HL-60/S4 treated with retinoic acid at 250 ng/mL for 4 days and 3 days (cell line): ENCODE data around the gene IPMK.
"Not testable (repeated sequence)": the region's sequence is repeated elsewhere in the genome, so short reads cannot be mapped to it uniquely, and the experiment has no call there.

ENCODE experiments used
- in situ Hi-C: fragments of 300-500 bp; cut with MboI; formaldehyde crosslinking; loops from 2 replicates; pipeline ENCODE4 v1.7.0; 2022; ENCODE audit warnings: low sequenced_read_pairs

IPMK gene

GRCh38 chr10:58229856-58230255 lies 37.8 kb downstream of the IPMK start:
- in situ Hi-C loops: not testable (repeated sequence)

GRCh38 chr10:58225654-58226053 lies 42.0 kb downstream of the IPMK start:
- in situ Hi-C loops: no loop called here

DNA sequence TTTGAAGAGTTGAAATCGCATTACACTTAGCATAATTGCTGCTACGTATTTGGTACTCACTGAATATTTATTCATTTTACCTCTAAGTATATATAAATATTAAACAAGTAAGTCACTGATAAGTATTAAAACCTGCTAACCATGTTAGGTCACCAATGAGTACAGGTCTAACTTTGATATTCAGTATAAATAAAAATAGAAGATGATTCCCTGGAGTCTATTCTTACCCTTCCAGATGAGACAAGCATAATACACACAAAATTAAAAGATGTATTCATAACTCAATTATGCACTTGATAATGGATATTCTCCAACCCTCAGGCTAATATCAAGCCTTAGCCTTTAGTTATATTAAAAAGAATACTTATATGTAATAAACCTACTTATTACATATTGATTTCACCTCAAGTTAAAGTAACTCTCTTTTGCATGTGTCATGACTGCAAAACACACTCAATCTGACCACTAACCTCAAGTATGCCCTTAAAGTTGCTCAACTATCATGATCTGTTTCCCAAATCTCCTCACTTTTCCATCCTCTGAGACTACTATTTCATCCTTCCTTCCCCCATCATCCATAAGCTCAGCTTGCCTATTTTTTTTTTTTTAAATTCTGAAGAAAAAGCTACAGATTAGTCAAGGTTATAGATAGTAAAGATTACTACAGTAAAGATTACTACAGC lies 46.8 kb downstream of the IPMK start:
- in situ Hi-C loops: no loop called here

- in situ Hi-C loops: no loop called here
These were observed 47.8 kb downstream of the IPMK start for GRCh38 chr10:58219875-58220274.

- in situ Hi-C loops: no loop called here
These were observed 50.1 kb downstream of the IPMK start for GRCh38 chr10:58217612-58218011.

DNA sequence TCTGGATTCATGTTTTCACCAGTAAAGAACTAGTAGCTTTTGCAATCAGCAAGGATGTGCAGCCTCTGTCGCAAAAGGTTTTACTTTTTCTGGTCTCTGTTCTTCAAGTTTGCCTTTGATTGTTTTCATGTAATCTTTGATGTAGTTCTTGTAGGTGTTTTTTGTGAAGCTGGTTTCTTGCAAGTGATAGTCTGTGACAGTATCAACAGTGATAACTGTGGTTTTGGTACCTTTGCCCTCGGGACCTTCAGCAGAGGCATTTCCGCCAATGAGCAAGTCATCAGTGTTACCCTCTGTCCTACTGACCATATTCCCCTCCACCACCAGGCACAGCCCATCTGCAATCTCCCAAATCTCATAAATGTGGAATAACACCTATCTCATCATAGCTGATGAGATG lies 55.1 kb downstream of the IPMK start:
- in situ Hi-C loops: no loop called here

DNA sequence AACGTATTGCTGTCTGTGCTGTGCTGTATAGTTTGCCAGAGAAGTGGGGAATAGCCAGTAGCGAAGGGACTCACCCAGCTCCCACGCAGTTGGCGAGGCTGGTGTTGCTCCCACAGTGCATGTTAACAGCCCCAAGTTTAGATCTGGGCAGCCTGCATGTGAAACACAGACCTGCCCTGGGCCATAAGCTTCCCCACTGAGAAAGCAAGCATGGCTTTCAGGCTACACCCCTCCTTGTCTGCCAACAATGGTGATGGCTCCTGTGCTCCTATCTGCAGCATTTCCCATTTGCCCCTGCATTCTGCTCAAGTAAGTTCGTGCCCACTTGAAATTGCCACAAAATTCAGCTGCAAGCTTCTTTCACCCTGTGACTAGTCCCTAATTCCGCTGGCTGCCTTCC lies 57.5 kb downstream of the IPMK start:
- in situ Hi-C loops: no loop called here

- in situ Hi-C loops: no loop called here
These were observed 58.0 kb downstream of the IPMK start for GRCh38 chr10:58209669-58210068.

DNA sequence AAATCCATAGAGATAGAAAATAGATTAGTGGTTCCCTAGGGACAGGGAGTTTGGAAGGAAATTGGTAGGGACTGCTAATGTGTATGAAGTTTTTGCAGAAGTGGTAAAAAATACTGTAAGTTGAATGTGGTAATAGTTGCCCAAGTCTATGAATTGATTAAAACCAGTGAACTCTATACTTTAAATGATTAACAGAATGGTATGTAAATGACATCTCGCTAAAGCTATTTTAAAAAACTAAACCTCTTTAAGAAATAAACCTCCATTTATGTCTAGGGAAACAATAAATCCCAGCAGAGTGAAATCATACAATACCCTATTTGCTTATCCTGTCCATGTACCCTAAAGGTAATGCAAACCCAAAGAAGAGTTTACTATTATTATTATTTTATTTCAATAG lies 61.4 kb downstream of the IPMK start:
- in situ Hi-C loops: no loop called here

DNA sequence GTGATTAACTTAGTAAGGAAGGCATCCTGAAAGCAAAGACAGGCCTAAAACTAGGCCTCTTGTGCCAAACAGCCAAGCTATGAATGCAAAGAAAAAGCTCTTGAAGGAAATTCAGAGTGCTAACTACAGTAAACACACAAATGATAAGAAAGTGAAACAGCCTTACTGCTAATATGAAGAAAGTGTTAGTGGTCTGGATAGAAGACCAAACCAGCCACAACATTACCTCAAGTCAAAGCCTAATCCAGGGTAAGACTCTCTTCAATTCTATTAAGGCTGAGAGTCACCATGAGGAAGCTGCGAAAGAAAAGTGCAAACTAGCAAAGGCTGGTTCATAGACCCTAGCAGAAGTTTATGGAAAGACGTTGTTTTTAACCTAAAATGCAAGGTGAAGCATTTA lies 66.0 kb downstream of the IPMK start:
- in situ Hi-C loops: no loop called here

DNA sequence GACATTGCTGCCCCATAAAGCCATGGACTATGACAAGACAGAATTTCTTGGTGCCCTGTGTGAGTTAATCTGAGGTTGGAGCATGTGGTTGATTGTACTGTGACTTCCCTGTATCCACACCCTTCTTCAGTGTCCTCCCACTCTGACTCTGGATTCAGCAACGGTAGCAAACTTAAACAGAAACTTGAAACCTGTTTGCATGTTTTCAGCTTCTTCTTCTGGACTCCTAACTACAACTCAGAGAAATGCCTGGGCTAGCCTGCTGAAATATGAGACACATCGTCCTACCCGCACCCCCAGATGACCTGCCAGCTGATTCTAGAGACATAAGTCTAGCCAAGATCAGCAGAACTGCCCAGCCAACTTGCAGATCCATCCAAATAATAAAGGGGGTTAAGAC lies 78.4 kb downstream of the IPMK start:
- in situ Hi-C loops: loop anchor here (10.0 to 25.0 kb wide), 2 partner anchors 96 to 198 kb away; partner anchors contain the start of gene TFAM

- in situ Hi-C loops: loop anchor here (10.0 to 25.0 kb wide), 2 partner anchors 101 to 203 kb away; partner anchors contain the start of gene TFAM
These were observed 83.5 kb downstream of the IPMK start for GRCh38 chr10:58184120-58184670.

GRCh38 chr10:58180666-58181065 lies 87.0 kb downstream of the IPMK start:
- in situ Hi-C loops: loop anchor here (10.0 to 25.0 kb wide), 2 partner anchors 104 to 207 kb away; partner anchors contain the start of gene TFAM

- in situ Hi-C loops: loop anchor here (25.0 kb wide), 1 partner anchor 208 kb away; the partner anchor contains the start of gene TFAM
These were observed 88.5 kb downstream of the IPMK start for GRCh38 chr10:58179238-58179637.

DNA sequence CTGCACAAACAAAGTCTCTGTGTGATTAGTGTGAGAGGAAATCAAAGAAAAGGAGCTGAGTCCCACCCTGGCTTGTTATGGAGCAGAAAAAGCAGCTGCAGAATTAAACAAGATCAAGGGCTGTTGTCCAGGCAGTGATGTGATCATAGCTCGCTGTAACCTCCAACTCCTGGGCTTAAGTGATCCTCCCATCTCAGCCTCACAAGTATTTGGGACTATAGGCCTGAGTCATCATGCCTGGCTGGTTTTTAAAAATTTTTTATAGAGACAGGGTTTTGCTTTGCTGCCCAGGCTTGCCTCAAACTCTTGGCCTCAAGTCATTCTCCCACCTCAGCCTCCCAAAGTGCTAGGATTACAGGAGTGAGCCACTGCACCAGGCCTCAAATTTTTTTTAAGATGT lies 88.9 kb downstream of the IPMK start:
- in situ Hi-C loops: loop anchor here (25.0 kb wide), 1 partner anchor 208 kb away; the partner anchor contains the start of gene TFAM

- in situ Hi-C loops: loop anchor here (25.0 kb wide), 1 partner anchor 210 kb away; the partner anchor contains the start of gene TFAM
These were observed 90.2 kb downstream of the IPMK start for GRCh38 chr10:58177362-58177947.

DNA sequence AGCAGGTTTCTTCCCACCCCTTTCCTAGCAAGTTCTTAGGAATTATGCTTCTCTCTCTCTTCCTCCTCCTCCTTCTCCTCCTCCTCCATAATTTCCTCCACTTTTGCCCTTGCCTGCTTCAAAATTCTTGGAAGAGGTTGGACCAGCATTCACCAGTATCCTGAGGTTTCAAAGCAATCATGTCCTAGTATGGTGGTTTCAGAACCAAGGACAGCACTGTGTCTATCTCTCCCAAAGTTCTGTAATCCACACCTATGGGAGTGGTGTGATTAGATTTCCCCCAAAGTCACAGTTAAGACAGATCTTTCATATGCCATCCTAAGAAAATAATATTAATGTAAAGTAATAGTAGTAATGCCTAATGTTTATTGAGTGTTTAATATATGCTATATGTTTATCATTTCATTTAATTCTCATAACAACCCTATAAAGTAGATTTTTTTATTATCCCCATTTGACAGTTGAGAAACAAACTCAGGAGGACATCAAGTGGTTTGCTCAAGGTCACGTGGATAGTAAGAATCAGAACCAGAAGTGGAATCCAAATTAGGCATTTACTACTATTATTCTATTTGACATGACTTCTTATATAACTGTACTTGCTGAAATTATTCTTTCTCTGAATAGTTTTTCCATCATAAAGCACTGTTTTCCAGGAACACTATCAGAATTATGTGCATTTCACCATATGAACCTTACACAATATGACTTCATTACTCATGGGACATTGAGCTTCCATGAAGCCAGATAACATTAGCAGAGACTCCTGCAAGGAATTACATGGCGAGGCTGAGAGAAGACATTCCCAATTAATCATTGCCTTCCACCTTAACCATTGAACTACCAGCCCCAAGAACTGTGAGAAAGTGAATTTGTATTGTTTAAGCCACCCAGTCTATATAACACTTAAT lies 91.4 kb downstream of the IPMK start:
- in situ Hi-C loops: loop anchor here (25.0 kb wide), 1 partner anchor 211 kb away; the partner anchor contains the start of gene TFAM

GRCh38 chr10:58174831-58175230 lies 92.9 kb downstream of the IPMK start:
- in situ Hi-C loops: loop anchor here (25.0 kb wide), 1 partner anchor 212 kb away; the partner anchor contains the start of gene TFAM

GRCh38 chr10:58173391-58173790 lies 94.3 kb downstream of the IPMK start:
- in situ Hi-C loops: no loop called here

- in situ Hi-C loops: no loop called here
These were observed 96.5 kb downstream of the IPMK start for GRCh38 chr10:58171146-58171545.

- in situ Hi-C loops: no loop called here
These were observed 103.2 kb downstream of the IPMK start for GRCh38 chr10:58164517-58164916.
